NCI-H2227 treated with DMSO at 0.1 percent for 48 hours (cell line): ENCODE measurements around the gene IFI30.

Experiments used
- DNase-seq: peaks from one replicate; lab custom pipeline; 2025; lab: John Stamatoyannopoulos, UW

IFI30 gene

GRCh38 chr19:18171605-18172327, 1.8 kb upstream of the IFI30 start:
- no peak for DNase-seq

DNA sequence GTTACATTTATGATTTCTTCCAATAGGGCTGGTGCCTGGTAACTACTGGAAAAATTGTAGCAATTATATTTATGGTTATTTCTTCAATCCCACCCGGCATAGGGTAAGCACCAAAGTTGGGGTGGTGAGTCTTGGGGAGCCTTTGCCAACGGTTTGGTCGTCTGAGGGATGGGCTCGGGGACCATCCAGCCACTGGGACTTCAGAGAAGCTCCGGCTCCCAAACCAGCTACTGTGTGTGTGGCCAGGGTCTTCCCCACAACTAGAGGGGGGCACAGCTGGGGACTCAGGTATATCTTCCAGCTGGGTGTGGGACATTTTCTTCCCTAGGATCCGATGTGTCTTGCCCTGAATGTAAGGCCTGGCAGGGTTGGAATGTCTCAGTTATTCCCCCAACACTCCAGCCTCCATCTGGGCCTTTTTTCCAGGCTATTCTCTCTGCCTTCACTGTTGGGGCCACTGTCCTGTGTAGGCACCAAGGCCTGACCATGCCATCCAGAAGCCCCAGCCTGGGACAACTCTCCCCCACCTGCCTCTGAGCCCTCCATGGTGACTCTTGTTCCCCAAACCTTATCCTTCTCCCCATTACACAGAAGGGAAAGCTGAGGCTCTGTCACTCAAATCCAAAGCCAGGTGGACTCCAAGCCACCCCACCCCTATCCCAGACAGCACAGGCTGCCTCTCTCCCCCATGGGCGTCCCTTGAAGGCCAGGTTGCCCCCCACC, 1.1 kb upstream of the IFI30 start:
- no peak for DNase-seq

GRCh38 chr19:18173054-18173571, 500 bp upstream of the IFI30 start:
- no peak for DNase-seq

- no peak for DNase-seq
These were observed 1.4 kb downstream of the IFI30 start for GRCh38 chr19:18174983-18175382.

GRCh38 chr19:18176367-18177310, 3.0 kb downstream of the IFI30 start:
- no peak for DNase-seq

DNA sequence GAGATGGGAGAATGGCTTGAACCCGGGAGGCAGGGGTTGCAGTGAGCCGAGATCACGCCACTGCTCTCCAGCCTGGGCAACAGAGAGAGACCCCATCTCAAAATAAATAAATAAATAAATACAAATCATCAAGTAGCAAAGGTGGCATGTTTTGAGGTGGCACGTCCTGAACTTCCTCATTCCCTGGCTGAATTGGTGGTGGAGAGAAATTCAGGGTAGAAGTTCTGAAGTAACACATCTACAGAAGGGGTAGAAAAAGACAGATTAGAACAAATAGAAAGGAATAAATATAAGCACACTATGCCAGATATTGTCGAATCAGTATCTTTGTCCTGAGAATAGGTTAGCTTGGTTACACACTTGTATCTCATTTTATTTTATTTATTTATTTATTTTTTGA, 6.3 kb downstream of the IFI30 start:
- no peak for DNase-seq

DNA sequence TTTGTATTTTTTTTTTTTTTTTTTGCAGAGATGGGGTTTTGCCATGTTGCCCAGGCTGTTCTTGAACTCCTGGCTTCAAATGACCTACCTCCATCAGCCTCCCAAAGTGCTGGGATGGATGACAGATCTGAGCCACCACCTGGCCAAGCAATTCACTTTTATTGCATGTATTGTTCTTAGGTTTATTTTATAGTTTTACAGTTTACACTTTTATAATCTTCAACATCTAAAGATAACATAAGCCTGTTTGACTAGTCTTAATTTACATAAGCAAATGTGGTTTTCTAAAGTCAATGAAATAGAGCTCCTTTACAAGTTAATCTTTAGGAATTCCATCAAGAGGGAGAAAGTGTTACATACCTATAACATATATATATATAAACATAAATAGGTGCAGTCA, 9.9 kb downstream of the IFI30 start:
- no peak for DNase-seq

DNA sequence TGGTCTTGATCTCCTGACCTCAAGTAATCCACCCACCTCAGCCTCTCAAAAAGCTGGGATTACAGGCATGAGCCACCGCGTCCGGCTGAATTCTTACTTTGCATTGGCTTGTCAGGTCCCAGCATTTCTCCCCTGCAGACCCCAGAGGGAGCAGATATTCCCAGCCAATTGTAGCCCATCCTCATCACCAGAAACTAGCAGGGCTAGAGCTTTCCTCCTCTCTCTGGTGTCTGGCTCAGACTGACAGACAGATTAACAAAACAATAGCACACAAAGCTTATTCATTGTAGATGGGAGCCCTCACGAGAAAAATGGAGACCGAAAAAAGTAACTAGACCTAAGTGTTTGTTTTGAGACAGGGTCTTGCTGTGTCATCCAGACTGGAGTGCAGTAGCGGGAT, 11.9 kb downstream of the IFI30 start:
- no peak for DNase-seq

DNA sequence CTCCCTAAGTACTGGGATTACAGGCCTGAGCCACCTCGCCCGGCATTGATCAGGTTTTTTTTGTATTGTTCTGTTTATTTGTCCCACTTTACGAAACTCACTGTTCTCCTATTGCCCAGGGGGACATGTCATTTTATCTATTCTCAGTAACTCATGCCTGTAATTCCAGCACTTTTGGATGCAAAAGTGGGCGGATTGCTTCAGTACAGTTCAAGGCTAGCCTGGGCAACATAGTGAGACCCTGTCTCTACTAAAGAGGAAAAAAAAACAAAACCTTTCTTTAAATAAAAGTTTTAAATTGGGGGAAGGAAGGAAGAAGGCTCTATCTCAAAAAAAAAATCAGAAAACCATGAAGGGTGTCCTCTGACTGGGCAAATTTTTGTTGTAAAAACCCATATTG, 16.7 kb downstream of the IFI30 start:
- no peak for DNase-seq

- no peak for DNase-seq
These were observed 18.0 kb downstream of the IFI30 start for GRCh38 chr19:18191640-18192062.

- DNase-seq = peak; percentile 96
These were observed 19.2 kb downstream of the IFI30 start, which contains the start of gene MPV17L2 for GRCh38 chr19:18192673-18193387. Gene MPV17L2, plus strand, starts transcription at chr19:18193218. Its CDS starts 64 bp downstream, at chr19:18193282.

- DNase-seq = no peak
These were observed 20.0 kb downstream of the IFI30 start for GRCh38 chr19:18193388-18194180.

DNA sequence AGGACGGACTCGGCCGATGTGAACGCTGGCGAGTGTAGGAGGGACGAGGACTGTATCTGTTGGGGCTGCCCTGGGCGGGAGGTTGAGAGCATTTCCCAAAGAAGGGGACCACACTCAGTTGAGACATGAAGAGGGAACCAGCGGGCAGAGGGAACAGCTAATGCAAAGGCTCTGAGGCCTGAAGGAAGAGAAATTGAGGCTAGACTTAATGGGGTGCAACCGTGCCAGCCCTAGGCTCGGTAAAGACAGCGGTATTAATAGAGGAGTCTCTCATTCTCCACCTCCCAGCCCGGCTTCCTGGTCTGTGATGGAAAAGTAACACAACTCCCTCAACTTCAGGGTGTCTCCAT, 20.5 kb downstream of the IFI30 start:
- no peak for DNase-seq

DNA sequence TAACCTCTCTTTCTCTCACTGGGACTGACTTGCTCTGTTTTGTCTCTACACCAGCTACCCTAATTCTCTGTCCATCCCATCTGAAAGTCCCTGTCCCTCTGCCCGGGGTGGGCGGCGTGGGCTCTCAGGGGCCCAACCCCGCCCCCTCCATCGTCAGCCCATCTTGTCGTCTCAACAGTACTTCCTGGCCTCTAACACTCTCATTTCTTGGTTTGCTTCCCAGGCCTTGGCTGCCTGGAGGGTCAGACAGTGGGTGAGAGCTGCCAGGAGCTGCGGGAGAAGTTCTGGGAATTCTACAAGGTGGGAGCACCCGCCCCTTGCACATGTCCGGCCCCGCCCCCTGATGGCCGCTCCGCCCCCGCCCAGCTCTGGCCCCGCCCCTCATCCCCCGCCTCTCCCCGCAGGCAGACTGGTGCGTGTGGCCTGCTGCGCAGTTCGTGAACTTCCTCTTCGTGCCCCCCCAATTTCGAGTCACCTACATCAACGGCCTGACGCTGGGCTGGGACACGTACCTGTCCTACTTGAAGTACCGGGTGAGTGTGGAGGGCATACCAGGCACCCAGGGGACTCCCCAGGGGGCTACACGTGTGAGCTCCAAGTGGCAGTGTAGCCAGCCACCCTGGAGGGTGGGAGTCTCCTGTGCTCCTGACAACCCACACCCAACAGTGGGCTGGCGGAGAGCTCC, 21.1 kb downstream of the IFI30 start:
- no peak for DNase-seq

DNA sequence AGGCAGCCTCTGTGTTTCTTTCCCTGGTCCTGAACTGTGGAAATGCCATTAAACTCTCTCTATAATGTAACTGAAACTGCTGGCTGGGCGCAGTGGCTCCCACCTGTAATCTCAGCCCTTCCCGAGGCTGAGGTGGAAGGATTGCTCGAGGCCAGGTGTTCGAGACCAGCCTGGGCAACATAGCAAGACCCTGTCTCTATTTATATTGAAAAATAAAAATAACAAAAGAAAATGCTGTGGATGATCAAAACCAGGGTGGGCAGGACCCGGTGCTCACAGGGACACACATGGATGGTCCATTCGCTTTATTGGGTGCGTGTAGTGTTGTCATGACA, 22.9 kb downstream of the IFI30 start:
- no peak for DNase-seq

- no peak for DNase-seq
These were observed 23.7 kb downstream of the IFI30 start for GRCh38 chr19:18197306-18197705.

GRCh38 chr19:18197941-18198340, 24.3 kb downstream of the IFI30 start:
- no peak for DNase-seq

- DNase-seq = no peak
These were observed 24.8 kb downstream of the IFI30 start for GRCh38 chr19:18198374-18198773.

- no peak for DNase-seq
These were observed 28.8 kb downstream of the IFI30 start for GRCh38 chr19:18202397-18202777.

DNA sequence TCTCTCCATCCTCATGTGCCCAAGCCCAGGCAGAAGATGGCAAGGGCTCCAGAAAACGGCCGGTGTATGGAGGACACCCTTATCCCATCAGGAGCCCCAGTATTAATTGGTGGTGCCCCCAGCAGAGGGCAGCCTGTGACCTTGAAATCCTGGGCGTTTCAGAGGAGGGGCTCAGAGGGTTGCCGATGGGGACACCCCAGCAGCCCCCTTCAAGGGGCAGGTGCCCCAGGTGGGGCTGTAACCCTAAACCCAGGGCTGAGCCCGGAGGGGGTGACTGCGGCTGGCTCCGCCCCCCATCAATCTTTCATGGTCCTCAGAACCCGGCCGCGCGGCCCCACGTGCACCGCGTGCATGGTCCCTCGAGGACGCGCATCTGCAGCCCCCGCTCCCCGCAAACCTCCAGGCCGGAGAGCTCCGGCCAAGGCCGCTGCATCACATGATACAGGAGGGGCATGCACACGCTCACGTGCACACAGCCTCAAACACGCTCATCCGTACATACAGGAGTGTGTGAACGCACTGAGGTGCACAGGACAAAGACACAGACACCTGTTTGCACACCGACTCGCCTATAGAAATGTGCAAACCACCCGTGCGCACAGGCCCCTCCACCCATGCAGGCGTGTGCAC, 29.3 kb downstream of the IFI30 start:
- DNase-seq = peak; percentile 9
